ENCODE data around the gene NALCN. TPM values are rescaled to one million over a fixed set of nuclear protein-coding genes. Genes with fewer than 3 reads are reported as not detected.

Gene NALCN
- 13.6 and 16.6 TPM in 2 replicates for total RNA-seq

GRCh38 chr13:101416181-101417042 is at the start of gene NALCN:
Gene NALCN (minus strand): TSS chr13:101416508. CDS start chr13:101399126, 17,382 bp downstream.

GRCh38 chr13:101452519-101453485 is 36.5 kb upstream of the NALCN start, which contains the start of gene ITGBL1:
Gene ITGBL1 (plus strand): TSS chr13:101452675. CDS start chr13:101452834, 159 bp downstream.

Other genes starting within 250 kb of the NALCN start
- 457 and 634 TPM in 2 replicates for gene ITGBL1, start 36.2 kb upstream of the NALCN start, total RNA-seq

All from aortic smooth muscle cell (primary cell).